Effector memory CD4-positive, alpha-beta T cell (primary cell): ENCODE data around the gene CYSTM1.
A peak's percentile ranks its signal among the peaks of the same experiment; 100 is the strongest.

Experiments used
- DNase-seq, 3 donors: peaks; one replicate each; pipeline ENCODE4 v3.0.0-alpha.2; 2020
- H3K27ac ChIP-seq: 2 replicates; pipeline ENCODE4 v1.7.0; 2013; ENCODE audit warnings: mild to moderate bottlenecking, low read length, moderate library complexity; ENCODE audit not compliant: insufficient read depth, poor library complexity, severe bottlenecking
- H3K27me3 ChIP-seq: replicated peaks from 2 replicates; pipeline ENCODE4 v1.7.0; 2013; ENCODE audit warnings: mild to moderate bottlenecking, low read length; ENCODE audit not compliant: insufficient read depth, control insufficient read depth, poor library complexity, severe bottlenecking
- H3K36me3 ChIP-seq: 2 replicates; pipeline ENCODE4 v1.7.0; 2013; ENCODE audit warnings: mild to moderate bottlenecking, low read length, moderate library complexity; ENCODE audit not compliant: control insufficient read depth, insufficient read depth
- H3K4me1 ChIP-seq: 2 replicates; pipeline ENCODE4 v1.7.0; 2013; ENCODE audit warnings: low read length, mild to moderate bottlenecking; ENCODE audit not compliant: control insufficient read depth, insufficient read depth, poor library complexity, severe bottlenecking
- H3K4me3 ChIP-seq: 2 replicates; pipeline ENCODE4 v1.7.0; 2013; ENCODE audit warnings: low read length, low read depth, mild to moderate bottlenecking; ENCODE audit not compliant: insufficient read depth, poor library complexity, severe bottlenecking
- H3K9me3 ChIP-seq: 2 replicates; pipeline ENCODE4 v1.7.0; 2013; ENCODE audit warnings: mild to moderate bottlenecking, low read length, moderate library complexity; ENCODE audit not compliant: control insufficient read depth

CYSTM1 gene

GRCh38 chr5:140242099-140242498 is 67.1 kb downstream of the CYSTM1 start:
- H3K4me1 ChIP-seq = no peaks in the 10 kb centered on the region
- no peaks in the 10 kb centered on the region for H3K36me3 ChIP-seq
- H3K27ac ChIP-seq = no peak overlapping the region
- DNase-seq = no peak
- no peak overlapping the region for H3K4me3 ChIP-seq
- no peaks in the 10 kb centered on the region for H3K27me3 ChIP-seq
- no peaks in the 10 kb centered on the region for H3K9me3 ChIP-seq

DNA sequence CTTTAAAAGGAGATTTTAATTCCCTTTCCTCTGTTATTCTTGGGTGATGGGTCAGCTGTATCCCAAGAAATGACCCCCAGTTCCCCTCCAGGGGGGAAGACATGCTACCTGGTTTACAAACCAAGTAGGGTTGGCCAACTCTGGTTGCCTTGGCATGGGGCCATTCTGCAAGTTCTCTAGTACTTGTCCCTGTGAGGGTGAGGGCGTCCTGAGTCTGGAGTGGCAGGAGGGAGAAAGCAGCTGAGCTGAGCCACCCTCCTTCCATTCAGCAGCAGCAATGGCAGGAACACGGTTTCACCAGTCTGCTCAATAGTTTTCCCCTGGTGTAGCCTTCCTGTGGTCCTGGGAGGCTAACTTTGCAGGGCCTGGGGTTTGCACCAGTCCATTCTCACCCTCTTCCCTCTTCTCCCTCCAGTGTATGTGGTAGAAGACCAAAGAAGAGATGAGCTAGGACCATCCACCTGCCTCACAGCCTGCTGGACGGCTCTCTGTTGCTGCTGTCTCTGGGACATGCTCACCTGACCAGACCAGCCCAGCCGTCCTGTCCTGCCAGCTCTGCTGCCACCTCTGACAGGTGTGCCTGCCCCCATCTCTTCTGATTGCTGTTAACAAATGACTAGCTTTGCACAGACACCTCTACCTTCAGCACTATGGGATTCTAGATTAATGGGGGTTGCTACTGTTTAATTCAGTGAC is 68.0 kb downstream of the CYSTM1 start:
- H3K27ac ChIP-seq = no peak overlapping the region
- no peak overlapping the region for H3K4me3 ChIP-seq
- H3K36me3 ChIP-seq = no peaks in the 10 kb centered on the region
- no peaks in the 10 kb centered on the region for H3K4me1 ChIP-seq
- H3K9me3 ChIP-seq = no peaks in the 10 kb centered on the region
- DNase-seq = no peak
- H3K27me3 ChIP-seq = no peaks in the 10 kb centered on the region

GRCh38 chr5:140243706-140244250 is 68.8 kb downstream of the CYSTM1 start:
- Histone ChIP-seq H3K9me3 (no peaks in the 10 kb centered on the region), H3K27me3 (no peaks in the 10 kb centered on the region), H3K4me1 (no peaks in the 10 kb centered on the region), H3K4me3 (no peak overlapping the region), H3K36me3 (no peaks in the 10 kb centered on the region), H3K27ac (no peak overlapping the region)
- DNase-seq = no peak

DNA sequence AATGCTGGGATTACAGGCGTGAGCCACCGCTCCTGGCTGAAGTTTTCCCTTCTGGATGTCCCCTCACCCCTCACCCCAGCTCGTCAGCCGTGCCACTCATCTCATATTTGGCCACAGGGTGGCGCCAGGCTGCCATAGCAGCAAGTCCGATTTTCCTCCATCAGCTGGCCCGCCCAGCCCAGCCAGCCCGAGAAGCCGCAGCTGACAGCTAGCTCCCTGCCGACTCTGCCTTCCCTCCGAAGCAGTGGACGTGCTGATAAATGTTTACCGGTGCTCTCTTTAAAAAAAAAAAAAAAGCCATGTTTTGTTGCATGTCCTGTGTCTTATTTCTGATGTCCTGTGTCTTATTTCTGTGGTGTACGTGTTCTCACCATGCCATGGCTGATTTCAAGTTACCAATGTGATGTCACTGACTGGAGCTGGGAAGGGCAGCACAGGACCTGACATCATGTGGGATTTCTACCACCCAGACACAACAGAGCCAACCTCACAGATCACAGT is 69.6 kb downstream of the CYSTM1 start:
- no peaks in the 10 kb centered on the region for H3K27me3 ChIP-seq
- H3K9me3 ChIP-seq = no peaks in the 10 kb centered on the region
- H3K4me3 ChIP-seq = no peak overlapping the region
- H3K27ac ChIP-seq = no peak overlapping the region
- peaks cover 3% of the 10 kb centered on the region for H3K4me1 ChIP-seq
- H3K36me3 ChIP-seq = no peaks in the 10 kb centered on the region
- DNase-seq = peak; percentile 38 to 65 (median 57)

- Histone ChIP-seq H3K4me1 (peaks cover 6% of the 10 kb centered on the region), H3K9me3 (no peaks in the 10 kb centered on the region), H3K36me3 (no peaks in the 10 kb centered on the region), H3K27ac (no peak overlapping the region), H3K4me3 (no peak overlapping the region), H3K27me3 (no peaks in the 10 kb centered on the region)
- DNase-seq = no peak
Observed at GRCh38 chr5:140245341-140245740, 70.4 kb downstream of the CYSTM1 start.

DNA sequence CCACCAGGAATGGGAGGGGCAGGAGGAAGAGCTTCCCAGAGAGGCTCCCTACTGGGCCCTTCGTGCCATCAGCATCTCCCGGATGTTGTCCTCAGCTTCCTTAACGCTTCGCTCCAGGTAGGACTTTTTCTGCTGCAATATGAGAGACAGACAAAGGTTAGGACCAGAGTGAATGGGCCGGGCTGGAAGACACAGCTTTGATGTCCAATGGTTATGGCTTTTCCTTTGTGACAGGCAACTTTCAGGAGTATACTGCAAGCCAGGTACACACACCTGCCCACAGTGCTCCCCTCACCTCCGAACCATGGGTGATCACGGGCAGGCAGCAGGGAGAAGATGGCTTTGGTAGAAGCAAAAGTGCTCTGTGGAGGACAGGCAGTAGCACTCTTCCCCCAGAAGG is 70.9 kb downstream of the CYSTM1 start:
- no peak overlapping the region for H3K4me3 ChIP-seq
- no peak for DNase-seq
- no peaks in the 10 kb centered on the region for H3K36me3 ChIP-seq
- no peak overlapping the region for H3K27ac ChIP-seq
- no peaks in the 10 kb centered on the region for H3K9me3 ChIP-seq
- no peaks in the 10 kb centered on the region for H3K27me3 ChIP-seq
- H3K4me1 ChIP-seq = peaks cover 6% of the 10 kb centered on the region

DNA sequence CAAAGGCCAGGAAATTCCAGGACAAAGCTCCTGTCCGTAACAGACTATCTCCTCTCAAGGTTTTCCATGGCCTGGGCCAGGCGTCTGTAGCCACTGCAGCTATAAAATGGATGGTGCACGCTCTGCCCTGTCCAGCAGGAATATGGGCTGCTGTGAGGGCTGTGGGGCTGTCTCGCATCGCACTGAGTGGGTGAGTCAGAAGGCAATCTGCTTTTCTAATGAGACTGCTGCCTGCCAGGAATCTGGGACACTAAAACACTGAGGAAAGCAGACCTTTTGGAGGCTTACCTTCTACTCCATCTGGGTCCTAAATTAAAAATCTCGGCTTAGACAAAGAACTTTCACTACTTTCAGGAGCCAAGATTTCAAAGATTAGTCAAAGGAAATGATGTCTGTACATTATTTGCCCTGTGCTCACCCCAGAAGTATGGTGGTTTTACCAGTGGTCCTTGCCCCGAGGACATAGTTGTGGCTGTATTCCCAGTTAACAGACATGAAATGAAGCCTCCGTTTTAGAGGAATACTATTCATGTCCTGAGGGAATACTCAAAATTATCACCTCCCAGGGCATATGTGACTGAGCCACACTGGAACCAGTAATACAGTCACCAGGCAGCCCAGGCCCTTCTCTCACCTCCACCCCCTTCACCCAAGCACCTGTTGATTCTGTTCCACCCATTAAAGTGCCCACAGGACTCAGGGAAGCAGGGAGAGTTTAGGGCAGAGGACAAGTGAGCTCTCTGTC is 71.6 kb downstream of the CYSTM1 start:
- no peak overlapping the region for H3K27ac ChIP-seq
- H3K4me3 ChIP-seq = no peak overlapping the region
- no peaks in the 10 kb centered on the region for H3K9me3 ChIP-seq
- no peak for DNase-seq
- H3K27me3 ChIP-seq = no peaks in the 10 kb centered on the region
- H3K36me3 ChIP-seq = no peaks in the 10 kb centered on the region
- peaks cover 9% of the 10 kb centered on the region for H3K4me1 ChIP-seq

- Histone ChIP-seq H3K4me1 (peaks cover 21% of the 10 kb centered on the region), H3K27ac (no peak overlapping the region)
Observed at GRCh38 chr5:140248414-140248813, 73.4 kb downstream of the CYSTM1 start.

GRCh38 chr5:140249536-140249935 is 74.5 kb downstream of the CYSTM1 start:
- no peaks in the 10 kb centered on the region for H3K27me3 ChIP-seq
- no peaks in the 10 kb centered on the region for H3K36me3 ChIP-seq
- DNase-seq = no peak
- no peaks in the 10 kb centered on the region for H3K9me3 ChIP-seq
- no peak overlapping the region for H3K4me3 ChIP-seq
- no peak overlapping the region for H3K27ac ChIP-seq
- peaks cover 21% of the 10 kb centered on the region for H3K4me1 ChIP-seq

More at GRCh38 chr5:140248414-140248813, 73.4 kb downstream of the CYSTM1 start:
- H3K4me3 ChIP-seq = no peak overlapping the region
- no peaks in the 10 kb centered on the region for H3K36me3 ChIP-seq
- DNase-seq = no peak
- no peaks in the 10 kb centered on the region for H3K27me3 ChIP-seq
- no peaks in the 10 kb centered on the region for H3K9me3 ChIP-seq

- no peak overlapping the region for H3K27ac ChIP-seq
- H3K36me3 ChIP-seq = no peaks in the 10 kb centered on the region
- no peaks in the 10 kb centered on the region for H3K27me3 ChIP-seq
- no peak for DNase-seq
- H3K4me1 ChIP-seq = peaks cover 21% of the 10 kb centered on the region
- no peaks in the 10 kb centered on the region for H3K9me3 ChIP-seq
- H3K4me3 ChIP-seq = no peak overlapping the region
Observed at GRCh38 chr5:140250386-140250785, 75.4 kb downstream of the CYSTM1 start.
